ENCODE results near the gene RPL15.

DNA sequence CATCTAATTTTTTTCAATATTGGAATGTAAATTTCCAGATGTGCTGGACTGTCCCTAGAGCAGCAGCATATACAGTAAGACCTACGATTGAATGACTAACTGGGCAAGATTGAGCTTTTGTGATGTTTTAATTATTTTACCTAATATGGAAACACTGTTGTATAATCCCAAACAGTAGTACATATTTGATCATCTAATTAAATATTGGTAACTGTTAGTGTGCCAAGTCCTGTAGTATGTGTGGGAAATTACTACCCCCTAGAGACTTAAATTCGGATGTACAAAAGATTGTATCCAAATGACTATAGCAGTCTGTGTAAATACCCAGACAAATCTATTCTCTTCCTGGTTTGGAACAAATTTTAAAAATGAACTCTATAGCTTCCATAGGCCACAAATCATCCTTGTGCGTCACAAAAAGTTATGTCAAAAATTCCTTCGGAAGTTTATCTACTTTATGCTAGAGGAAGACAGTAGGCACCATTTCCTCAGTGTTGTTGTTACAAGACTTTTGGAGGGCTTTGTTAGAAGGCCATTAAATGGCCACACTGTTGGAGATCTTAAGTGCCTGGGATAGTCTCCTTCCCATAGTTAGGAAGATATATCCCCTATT, 41.7 kb upstream of the RPL15 start:
- TF ChIP-seq, protein P1, sequence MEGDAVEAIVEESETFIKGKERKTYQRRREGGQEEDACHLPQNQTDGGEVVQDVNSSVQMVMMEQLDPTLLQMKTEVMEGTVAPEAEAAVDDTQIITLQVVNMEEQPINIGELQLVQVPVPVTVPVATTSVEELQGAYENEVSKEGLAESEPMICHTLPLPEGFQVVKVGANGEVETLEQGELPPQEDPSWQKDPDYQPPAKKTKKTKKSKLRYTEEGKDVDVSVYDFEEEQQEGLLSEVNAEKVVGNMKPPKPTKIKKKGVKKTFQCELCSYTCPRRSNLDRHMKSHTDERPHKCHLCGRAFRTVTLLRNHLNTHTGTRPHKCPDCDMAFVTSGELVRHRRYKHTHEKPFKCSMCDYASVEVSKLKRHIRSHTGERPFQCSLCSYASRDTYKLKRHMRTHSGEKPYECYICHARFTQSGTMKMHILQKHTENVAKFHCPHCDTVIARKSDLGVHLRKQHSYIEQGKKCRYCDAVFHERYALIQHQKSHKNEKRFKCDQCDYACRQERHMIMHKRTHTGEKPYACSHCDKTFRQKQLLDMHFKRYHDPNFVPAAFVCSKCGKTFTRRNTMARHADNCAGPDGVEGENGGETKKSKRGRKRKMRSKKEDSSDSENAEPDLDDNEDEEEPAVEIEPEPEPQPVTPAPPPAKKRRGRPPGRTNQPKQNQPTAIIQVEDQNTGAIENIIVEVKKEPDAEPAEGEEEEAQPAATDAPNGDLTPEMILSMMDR (IDR thresholded peaks at IDR 0.05) = no peak
- no peak for TF ChIP-seq POLR2A (IDR thresholded peaks at IDR 0.05)
